HCT116 (cell line): ENCODE data around the gene C8A.

Source experiments
- ELF1 ChIP-seq: IDR thresholded peaks from 2 replicates; pipeline ENCODE4 v1.6.1; 2012; ENCODE audit warnings: low read depth, borderline replicate concordance
- EZH2 ChIP-seq: fragments of 200-600 bp; sonication (generic); IDR thresholded peaks from 2 replicates; pipeline ENCODE4 v1.6.1; 2017; ENCODE audit warnings: antibody characterized with exemption, mixed run types
- POLR2A ChIP-seq: IDR thresholded peaks from 2 replicates; pipeline ENCODE4 v1.7.0; 2011; ENCODE audit warnings: borderline replicate concordance; ENCODE audit not compliant: insufficient read depth, insufficient read length; ENCODE audit errors: extremely low read depth
- POLR2AphosphoS5 ChIP-seq: IDR thresholded peaks from 2 replicates; pipeline ENCODE4 v1.6.1; 2011; ENCODE audit warnings: mild to moderate bottlenecking, low read depth, low read length, moderate library complexity
- RAD21 ChIP-seq: IDR thresholded peaks from 2 replicates; pipeline ENCODE4 v1.6.1; 2012; ENCODE audit warnings: low read depth, mild to moderate bottlenecking
- SP1 ChIP-seq: IDR thresholded peaks from 2 replicates; pipeline ENCODE4 v1.6.1; 2012; ENCODE audit warnings: low read depth
- ZNF274 ChIP-seq: fragments of 200-500 bp; sonication (Bioruptor generic); IDR thresholded peaks from 2 replicates; pipeline ENCODE4 v1.6.1; 2014; ENCODE audit warnings: mild to moderate bottlenecking, low read depth, low read length, inconsistent platforms
- TF ChIP-seq, protein P1 (sequence below), 3 experiments: fragments of 200-600 bp in 1 of 3; sonication (generic) in 1 of 3; IDR thresholded peaks in 2 of 3; conservative IDR thresholded peaks in 1 of 3; 2 replicates each; pipeline ENCODE4 v1.5.1; 2012 to 2017; ENCODE audit warnings: low read depth in 2 of 3, low read length in 2 of 3, antibody characterized with exemption in 1 of 3, borderline replicate concordance in 1 of 3, control low read depth in 1 of 3, mild to moderate bottlenecking in 1 of 3, mixed read lengths in 1 of 3, mixed run types in 1 of 3, moderate library complexity in 1 of 3; ENCODE audit not compliant: insufficient read depth in 1 of 3
- TF ChIP-seq, protein P2 (sequence below): IDR thresholded peaks from 2 replicates; pipeline ENCODE4 v1.6.1; 2012
- TF ChIP-seq, protein P3 (sequence below): IDR thresholded peaks from 2 replicates; pipeline ENCODE4 v1.6.1; 2012; ENCODE audit warnings: low read depth

DNA sequence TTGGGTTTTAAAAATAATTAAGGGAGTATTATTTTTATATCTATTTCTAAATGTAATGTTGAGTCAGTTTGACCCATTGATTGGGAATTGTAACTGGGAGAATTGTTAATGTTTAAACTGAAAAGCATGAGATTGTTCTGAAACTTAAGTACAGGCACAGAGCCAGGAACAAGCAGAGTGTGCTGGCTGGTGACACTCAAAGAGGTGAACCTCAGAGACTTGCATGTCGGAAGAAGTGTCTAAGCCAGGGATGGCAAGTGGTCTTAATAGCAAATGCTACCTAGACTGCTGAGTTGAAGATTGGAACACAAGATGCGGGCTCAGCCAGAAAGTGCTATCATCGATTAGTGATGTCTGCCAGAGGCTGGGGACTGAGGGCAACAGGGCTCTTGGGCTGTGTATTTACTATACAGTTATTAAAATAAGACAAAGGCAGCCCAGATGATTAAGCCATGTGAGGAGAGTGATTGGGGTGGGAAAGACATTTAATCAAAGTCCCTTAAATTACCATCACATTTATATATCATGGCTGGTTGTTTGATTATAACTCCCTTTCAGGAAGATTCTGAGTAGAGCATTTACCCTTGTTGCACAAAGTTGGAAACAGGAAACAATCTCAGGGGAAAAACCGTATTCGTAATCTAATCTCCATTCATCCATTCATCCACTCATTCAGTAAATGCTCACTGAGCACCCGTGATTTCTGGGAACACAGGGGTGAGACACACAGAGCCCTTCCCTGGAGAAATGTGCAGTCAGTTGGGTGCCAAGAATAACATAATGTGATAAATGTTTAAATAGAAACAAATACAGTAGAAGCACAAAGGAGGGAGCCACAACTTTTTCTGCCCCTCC is 42.8 kb downstream of the C8A start:
- TF ChIP-seq POLR2A (no peak), ELF1 (no peak), ZNF274 (no peak), RAD21 (no peak), EZH2 (no peak), SP1 (no peak), POLR2AphosphoS5 (no peak)
- TF ChIP-seq, protein P1, sequence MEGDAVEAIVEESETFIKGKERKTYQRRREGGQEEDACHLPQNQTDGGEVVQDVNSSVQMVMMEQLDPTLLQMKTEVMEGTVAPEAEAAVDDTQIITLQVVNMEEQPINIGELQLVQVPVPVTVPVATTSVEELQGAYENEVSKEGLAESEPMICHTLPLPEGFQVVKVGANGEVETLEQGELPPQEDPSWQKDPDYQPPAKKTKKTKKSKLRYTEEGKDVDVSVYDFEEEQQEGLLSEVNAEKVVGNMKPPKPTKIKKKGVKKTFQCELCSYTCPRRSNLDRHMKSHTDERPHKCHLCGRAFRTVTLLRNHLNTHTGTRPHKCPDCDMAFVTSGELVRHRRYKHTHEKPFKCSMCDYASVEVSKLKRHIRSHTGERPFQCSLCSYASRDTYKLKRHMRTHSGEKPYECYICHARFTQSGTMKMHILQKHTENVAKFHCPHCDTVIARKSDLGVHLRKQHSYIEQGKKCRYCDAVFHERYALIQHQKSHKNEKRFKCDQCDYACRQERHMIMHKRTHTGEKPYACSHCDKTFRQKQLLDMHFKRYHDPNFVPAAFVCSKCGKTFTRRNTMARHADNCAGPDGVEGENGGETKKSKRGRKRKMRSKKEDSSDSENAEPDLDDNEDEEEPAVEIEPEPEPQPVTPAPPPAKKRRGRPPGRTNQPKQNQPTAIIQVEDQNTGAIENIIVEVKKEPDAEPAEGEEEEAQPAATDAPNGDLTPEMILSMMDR (IDR thresholded peaks at IDR 0.05 in 2 of 3, conservative IDR thresholded peaks at IDR 0.05 in 1 of 3; ENCODE audit: borderline replicate concordance in 1 of 3, insufficient read depth in 1 of 3, low read depth in 2 of 3, low read length in 2 of 3) = no peak
- TF ChIP-seq, protein P2, sequence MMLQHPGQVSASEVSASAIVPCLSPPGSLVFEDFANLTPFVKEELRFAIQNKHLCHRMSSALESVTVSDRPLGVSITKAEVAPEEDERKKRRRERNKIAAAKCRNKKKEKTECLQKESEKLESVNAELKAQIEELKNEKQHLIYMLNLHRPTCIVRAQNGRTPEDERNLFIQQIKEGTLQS = no peak
- TF ChIP-seq, protein P3, sequence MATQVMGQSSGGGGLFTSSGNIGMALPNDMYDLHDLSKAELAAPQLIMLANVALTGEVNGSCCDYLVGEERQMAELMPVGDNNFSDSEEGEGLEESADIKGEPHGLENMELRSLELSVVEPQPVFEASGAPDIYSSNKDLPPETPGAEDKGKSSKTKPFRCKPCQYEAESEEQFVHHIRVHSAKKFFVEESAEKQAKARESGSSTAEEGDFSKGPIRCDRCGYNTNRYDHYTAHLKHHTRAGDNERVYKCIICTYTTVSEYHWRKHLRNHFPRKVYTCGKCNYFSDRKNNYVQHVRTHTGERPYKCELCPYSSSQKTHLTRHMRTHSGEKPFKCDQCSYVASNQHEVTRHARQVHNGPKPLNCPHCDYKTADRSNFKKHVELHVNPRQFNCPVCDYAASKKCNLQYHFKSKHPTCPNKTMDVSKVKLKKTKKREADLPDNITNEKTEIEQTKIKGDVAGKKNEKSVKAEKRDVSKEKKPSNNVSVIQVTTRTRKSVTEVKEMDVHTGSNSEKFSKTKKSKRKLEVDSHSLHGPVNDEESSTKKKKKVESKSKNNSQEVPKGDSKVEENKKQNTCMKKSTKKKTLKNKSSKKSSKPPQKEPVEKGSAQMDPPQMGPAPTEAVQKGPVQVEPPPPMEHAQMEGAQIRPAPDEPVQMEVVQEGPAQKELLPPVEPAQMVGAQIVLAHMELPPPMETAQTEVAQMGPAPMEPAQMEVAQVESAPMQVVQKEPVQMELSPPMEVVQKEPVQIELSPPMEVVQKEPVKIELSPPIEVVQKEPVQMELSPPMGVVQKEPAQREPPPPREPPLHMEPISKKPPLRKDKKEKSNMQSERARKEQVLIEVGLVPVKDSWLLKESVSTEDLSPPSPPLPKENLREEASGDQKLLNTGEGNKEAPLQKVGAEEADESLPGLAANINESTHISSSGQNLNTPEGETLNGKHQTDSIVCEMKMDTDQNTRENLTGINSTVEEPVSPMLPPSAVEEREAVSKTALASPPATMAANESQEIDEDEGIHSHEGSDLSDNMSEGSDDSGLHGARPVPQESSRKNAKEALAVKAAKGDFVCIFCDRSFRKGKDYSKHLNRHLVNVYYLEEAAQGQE = no peak
